IPS-15b (cell line): ENCODE data around the gene ANKMY2.

Source experiments
- H3K27me3 ChIP-seq: one replicate; pipeline ENCODE4 v1.6.1; 2013; ENCODE audit warnings: low read length; ENCODE audit not compliant: control insufficient read depth, insufficient read depth
- H3K36me3 ChIP-seq: one replicate; pipeline ENCODE4 v1.6.1; 2013; ENCODE audit warnings: low read length; ENCODE audit not compliant: control insufficient read depth, insufficient read depth
- H3K4me1 ChIP-seq: one replicate; pipeline ENCODE4 v1.6.1; 2013; ENCODE audit warnings: mild to moderate bottlenecking, low read length; ENCODE audit not compliant: control insufficient read depth, insufficient read depth
- H3K4me3 ChIP-seq: one replicate; pipeline ENCODE4 v1.5.1; 2013; ENCODE audit warnings: low read depth, low read length
- H3K9ac ChIP-seq: one replicate; pipeline ENCODE4 v1.6.1; 2013; ENCODE audit warnings: low read depth, mild to moderate bottlenecking, low read length
- H3K9me3 ChIP-seq: one replicate; pipeline ENCODE4 v1.6.1; 2013; ENCODE audit warnings: mild to moderate bottlenecking, low read length; ENCODE audit not compliant: control insufficient read depth, insufficient read depth

ANKMY2 gene

DNA sequence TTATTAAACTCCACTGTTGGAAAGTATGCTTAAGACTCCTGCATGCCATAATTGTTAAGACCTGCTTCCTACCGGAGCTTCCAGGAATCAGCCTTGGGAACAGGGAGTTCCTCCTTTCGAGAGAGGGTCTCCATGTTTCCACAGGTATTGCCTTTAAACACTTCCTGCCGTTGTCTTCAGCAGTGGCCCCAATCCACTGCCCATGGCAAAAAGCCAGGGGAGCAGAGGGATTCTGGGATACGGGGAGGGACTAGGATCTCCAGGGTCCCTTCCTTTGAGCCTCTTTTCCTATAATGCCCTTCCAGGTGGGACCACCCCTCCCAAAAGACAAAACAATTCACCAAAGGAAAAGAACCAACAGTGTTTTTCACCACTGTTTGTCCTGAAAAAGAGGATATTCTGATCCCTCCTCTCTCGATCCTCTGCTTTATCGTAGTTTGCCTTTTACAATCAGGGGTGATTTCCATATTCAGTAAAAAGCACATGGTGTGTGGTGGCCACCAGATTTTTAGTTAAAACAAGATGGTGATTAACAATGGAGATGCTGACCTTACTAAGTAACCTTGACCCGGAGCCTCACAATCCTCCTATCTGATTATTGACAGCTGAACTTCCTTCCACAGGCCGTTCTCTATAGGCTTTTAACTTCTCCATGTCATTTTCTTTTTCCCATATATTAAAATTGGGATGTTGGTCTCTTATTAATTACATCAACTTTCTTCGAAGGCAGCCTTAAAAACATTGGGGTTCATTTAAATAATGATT is 82.9 kb downstream of the ANKMY2 start:
- no peak overlapping the region for H3K9ac ChIP-seq
- H3K36me3 ChIP-seq = no peaks in the 10 kb centered on the region
- no peak overlapping the region for H3K4me3 ChIP-seq
- no peaks in the 10 kb centered on the region for H3K9me3 ChIP-seq
- H3K27me3 ChIP-seq = no peaks in the 10 kb centered on the region
- no peaks in the 10 kb centered on the region for H3K4me1 ChIP-seq

DNA sequence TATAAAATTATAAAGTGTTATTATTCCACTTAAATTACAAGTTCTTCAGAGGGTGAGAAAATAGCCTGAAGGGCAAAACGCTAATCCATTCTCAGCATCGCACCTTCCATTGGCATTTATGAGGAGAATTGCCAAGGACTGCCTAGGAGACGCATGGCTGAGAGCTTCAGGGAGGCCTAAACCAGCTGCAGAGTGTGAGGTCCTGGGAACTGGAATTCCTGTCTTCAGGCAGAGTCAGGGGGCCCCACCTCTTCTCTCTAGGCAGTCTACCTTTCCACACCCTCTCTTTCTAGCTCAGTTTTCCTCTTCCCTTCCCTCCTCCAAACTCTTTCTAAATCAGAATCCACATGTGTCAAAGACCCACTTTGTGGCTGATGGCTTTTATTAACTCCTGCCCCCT is 83.6 kb downstream of the ANKMY2 start:
- Histone ChIP-seq H3K4me3 (no peak overlapping the region), H3K9ac (no peak overlapping the region), H3K36me3 (no peaks in the 10 kb centered on the region), H3K9me3 (no peaks in the 10 kb centered on the region), H3K27me3 (no peaks in the 10 kb centered on the region), H3K4me1 (no peaks in the 10 kb centered on the region)

DNA sequence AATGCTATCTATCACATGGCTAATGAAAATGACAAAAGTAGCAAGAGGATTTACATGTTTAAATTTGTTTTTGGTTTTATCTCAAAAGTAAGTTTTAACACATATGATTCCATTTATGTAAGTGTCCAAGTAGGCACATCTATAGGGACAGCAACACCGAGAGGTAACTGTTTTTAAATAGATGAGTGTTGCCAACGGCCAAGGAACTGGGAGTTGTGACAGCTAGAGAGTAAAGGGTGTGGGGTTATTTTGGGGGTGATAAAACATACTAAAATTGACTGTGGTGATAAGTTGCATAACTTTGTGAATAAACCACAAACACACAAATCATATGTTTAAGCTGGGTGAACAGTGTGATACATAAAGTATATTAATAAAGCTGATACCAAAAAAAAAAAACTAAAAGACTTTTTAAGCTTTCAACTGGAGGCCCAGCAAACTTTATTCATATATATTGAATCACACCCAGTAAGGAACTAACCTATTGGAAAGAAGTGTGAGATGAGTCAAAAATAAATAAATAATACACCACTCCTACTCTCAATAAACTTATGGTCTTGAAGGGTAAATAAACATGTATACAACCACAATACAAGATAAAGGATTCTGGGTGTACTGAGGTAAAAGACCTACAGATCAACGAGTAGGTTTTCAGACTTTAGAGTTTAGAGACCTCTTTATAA is 85.9 kb downstream of the ANKMY2 start:
- H3K27me3 ChIP-seq = no peaks in the 10 kb centered on the region
- no peak overlapping the region for H3K9ac ChIP-seq
- no peaks in the 10 kb centered on the region for H3K9me3 ChIP-seq
- no peak overlapping the region for H3K4me3 ChIP-seq
- H3K4me1 ChIP-seq = no peaks in the 10 kb centered on the region
- H3K36me3 ChIP-seq = no peaks in the 10 kb centered on the region

DNA sequence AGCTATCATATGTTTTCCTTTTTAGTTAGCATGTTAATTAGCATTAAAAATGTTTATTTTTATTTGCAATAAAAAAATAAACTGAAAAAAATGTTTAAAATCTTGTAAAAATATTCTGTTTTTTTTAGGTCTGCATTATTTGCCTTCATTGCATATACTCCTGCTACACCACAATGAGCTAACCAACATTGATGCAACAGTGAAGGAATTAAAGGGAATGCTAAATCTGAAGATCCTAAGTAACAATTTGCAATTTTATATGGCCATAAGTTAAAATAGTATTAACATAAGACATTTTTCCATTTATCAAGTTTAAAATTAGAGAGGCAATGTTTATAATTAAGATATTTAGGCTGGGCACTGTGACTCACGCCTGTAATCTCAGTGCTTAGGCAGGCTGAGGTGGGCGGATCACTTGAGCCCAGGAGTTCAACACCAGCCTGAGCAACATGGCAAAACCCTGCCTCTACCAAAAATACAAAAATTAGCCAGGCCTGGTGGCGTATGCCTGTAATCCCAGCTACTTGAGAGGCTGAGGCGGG is 86.7 kb downstream of the ANKMY2 start:
- Histone ChIP-seq H3K36me3 (no peaks in the 10 kb centered on the region), H3K9ac (no peak overlapping the region), H3K27me3 (no peaks in the 10 kb centered on the region), H3K4me3 (no peak overlapping the region), H3K4me1 (no peaks in the 10 kb centered on the region), H3K9me3 (no peaks in the 10 kb centered on the region)

DNA sequence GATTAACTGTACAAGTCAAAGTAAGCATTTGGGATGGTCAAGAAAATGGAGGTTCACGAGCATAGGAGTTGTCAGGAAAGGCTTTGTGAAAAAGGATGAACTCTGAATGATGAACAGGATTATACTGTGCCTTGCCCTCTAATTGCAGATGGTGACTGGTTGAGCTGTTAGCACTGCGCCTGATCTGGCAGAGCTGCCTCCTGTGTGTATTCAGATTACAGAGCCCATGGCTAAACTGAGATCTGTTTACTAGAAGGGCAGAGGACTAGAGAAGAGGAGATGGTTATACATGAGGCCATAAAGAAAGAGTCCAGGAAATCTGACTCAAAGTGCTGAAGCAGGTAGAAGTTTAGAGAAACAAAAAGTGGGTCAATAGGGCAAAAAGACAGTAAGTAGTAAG is 89.2 kb downstream of the ANKMY2 start:
- no peaks in the 10 kb centered on the region for H3K36me3 ChIP-seq
- no peak overlapping the region for H3K4me3 ChIP-seq
- no peak overlapping the region for H3K9ac ChIP-seq
- no peaks in the 10 kb centered on the region for H3K4me1 ChIP-seq
- no peaks in the 10 kb centered on the region for H3K9me3 ChIP-seq
- no peaks in the 10 kb centered on the region for H3K27me3 ChIP-seq

DNA sequence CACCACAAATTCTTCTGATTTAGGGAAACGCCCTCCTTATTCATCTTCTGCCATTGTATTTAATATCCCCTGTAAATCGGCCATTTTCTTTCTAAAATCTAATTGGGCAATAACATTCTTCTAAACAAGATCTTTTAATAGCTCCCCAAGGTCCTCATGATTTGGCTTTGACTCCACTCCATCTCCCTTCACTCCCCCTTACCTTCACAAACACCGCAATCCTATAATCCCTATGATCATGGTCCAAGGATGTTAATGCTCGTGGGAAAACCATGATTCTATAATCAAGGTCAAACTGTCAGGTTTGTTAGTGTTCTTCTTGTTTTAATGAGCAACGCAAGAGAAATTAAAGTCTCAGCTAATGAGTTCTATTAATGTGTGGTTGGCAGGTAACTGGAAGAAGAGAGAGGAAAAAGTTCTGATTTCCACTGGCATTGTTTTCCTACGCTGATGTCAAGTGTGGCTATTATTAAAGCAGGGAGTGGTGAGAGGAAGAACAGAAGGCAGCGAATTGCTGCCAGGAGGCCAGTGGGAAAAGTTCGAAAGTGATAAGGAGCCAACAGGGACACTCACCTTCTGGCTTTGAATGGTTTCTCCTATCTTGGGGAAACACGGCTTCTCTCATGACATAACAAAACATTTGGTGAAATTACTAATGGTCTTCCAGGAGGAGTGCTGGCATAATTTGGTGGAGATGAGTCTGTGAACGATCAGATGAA is 90.9 kb downstream of the ANKMY2 start:
- no peaks in the 10 kb centered on the region for H3K9me3 ChIP-seq
- H3K27me3 ChIP-seq = no peaks in the 10 kb centered on the region
- H3K36me3 ChIP-seq = no peaks in the 10 kb centered on the region
- H3K4me1 ChIP-seq = no peaks in the 10 kb centered on the region
- no peak overlapping the region for H3K4me3 ChIP-seq
- no peak overlapping the region for H3K9ac ChIP-seq

DNA sequence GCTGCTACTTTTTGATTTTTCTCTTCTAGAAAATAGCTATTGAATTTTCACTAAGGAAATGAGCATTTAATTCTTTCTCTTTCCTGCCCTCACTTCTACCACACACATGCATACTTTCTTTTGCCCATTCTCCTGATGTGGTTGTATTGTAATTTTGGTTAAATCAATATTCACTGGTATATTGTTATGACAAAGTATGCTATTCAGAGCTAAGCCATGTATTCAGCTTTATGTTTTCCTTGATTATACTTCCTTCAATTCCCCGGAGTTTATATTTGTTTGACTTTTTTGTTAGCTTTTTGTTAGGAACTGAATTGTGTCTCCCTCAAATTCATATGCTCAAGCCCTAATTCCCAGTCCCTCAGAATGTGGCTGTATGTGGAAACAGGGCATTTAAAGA is 94.9 kb downstream of the ANKMY2 start:
- Histone ChIP-seq H3K36me3 (no peaks in the 10 kb centered on the region), H3K9me3 (no peaks in the 10 kb centered on the region), H3K9ac (no peak overlapping the region), H3K4me3 (no peak overlapping the region), H3K4me1 (no peaks in the 10 kb centered on the region), H3K27me3 (no peaks in the 10 kb centered on the region)
